Measurements from ENCODE around the gene KCNT1. TPM values are rescaled to one million over a fixed set of nuclear protein-coding genes. Genes with fewer than 3 reads are reported as not detected.

The KCNT1 gene
- total RNA-seq, 1 donor from 2014 or later: not detected

- no peaks in the 10 kb centered on the region for H3K36me3 ChIP-seq
- H3K4me3 ChIP-seq: no peak overlapping the region
- H3K4me1 ChIP-seq: no peaks in the 10 kb centered on the region
- TF ChIP-seq POLR2A (IDR thresholded peaks at IDR 0.05): no peak
- no peaks in the 10 kb centered on the region for H3K9me3 ChIP-seq
- H3K27me3 ChIP-seq: no peaks in the 10 kb centered on the region
- no peak overlapping the region for H3K27ac ChIP-seq
- no peak for DNase-seq (ENCODE audit: extremely low spot score in 2 of 2)
- intact Hi-C loops (cut with DNase I): no loop called here
Measured at GRCh38 chr9:135729480-135729879, 27.5 kb downstream of the KCNT1 start.

- intact Hi-C loops (cut with DNase I): no loop called here
- Histone ChIP-seq H3K27me3 (no peaks in the 10 kb centered on the region), H3K36me3 (no peaks in the 10 kb centered on the region)
Measured at GRCh38 chr9:135731454-135731853, 29.5 kb downstream of the KCNT1 start.

DNA sequence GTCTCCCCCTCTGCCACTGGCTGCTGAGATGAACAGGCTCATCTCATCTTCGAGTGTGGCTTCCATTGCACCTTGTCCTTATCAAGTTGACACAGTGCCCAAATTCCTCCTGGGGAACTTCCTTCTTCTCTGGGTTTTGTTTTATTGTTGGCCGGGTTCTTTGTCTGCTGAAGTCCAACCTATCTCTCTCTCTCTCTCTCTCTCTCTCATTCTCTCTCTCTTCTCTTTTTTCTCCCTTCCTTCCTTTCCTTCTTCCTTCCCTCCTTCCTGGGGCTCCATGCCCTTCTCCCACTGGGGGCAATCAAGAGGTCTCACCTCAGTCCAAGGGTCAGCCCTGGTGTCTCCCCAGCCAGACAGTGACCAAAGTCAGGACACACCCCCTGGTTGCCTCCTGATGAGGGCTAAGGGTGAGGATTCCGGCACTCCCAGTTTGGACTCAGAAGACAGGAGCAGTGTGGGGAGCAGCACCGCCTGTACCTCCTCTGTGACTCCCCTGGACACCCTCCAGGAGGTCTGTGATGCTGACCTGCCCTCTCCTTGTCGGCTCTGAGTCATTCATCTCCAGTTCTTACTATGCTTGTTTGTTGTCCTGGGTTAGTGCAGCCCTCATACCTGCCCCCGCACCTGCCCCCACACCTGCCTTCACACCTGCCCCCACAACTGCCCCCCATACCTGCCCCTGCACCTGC is 30.7 kb downstream of the KCNT1 start:
- H3K4me3 ChIP-seq: no peak overlapping the region
- H3K9me3 ChIP-seq: no peaks in the 10 kb centered on the region
- H3K36me3 ChIP-seq: no peaks in the 10 kb centered on the region
- no peaks in the 10 kb centered on the region for H3K4me1 ChIP-seq
- no peak overlapping the region for H3K27ac ChIP-seq
- DNase-seq (ENCODE audit: extremely low spot score in 2 of 2): no peak
- intact Hi-C loops (cut with DNase I): no loop called here
- TF ChIP-seq POLR2A (IDR thresholded peaks at IDR 0.05): no peak
- no peak for TF ChIP-seq CTCF (IDR thresholded peaks at IDR 0.05)
- no peak for TF ChIP-seq POLR2AphosphoS5 (IDR thresholded peaks at IDR 0.05; ENCODE audit: insufficient read depth in 1 of 2, low read depth in 1 of 2)
- H3K27me3 ChIP-seq: no peaks in the 10 kb centered on the region

More at GRCh38 chr9:135731454-135731853, 29.5 kb downstream of the KCNT1 start:
- Histone ChIP-seq H3K4me1 (no peaks in the 10 kb centered on the region), H3K9me3 (no peaks in the 10 kb centered on the region), H3K4me3 (no peak overlapping the region), H3K27ac (no peak overlapping the region)
- DNase-seq (ENCODE audit: extremely low spot score in 2 of 2): no peak
- TF ChIP-seq CTCF (IDR thresholded peaks at IDR 0.05) (no peak), POLR2A (IDR thresholded peaks at IDR 0.05) (no peak), POLR2AphosphoS5 (IDR thresholded peaks at IDR 0.05; ENCODE audit: insufficient read depth in 1 of 2, low read depth in 1 of 2) (no peak)

DNA sequence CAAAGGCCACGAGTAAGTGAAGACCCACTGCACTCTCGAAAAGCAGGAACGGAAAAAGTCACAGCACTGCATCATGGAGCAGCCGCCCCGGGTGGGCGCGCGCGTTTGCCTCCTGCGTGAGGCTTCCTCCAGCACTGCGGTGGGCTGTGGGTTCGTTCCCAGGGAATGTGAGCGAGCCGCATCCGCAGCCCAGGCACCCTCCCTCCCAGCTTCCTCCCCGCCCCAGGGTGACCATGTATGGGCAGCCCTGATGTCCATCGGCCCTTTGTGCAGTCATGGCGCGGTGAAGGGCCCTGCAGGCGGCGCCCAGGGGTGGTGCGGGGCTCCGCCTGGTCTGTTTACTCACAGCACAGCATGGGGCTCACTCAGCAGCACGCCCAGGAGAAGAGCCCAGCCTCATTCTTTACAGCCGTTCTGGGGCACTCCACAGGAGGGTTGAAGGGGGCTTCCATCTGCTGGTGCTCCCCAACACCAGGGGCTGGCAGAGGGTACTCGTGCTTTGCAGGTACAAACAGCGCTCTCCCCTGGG is 32.7 kb downstream of the KCNT1 start:
- intact Hi-C loops (cut with DNase I): no loop called here
- H3K9me3 ChIP-seq: no peaks in the 10 kb centered on the region
- H3K27me3 ChIP-seq: no peaks in the 10 kb centered on the region
- no peak for TF ChIP-seq POLR2AphosphoS5 (IDR thresholded peaks at IDR 0.05; ENCODE audit: insufficient read depth in 1 of 2, low read depth in 1 of 2)
- H3K36me3 ChIP-seq: no peaks in the 10 kb centered on the region
- H3K4me3 ChIP-seq: no peak overlapping the region
- H3K27ac ChIP-seq: no peak overlapping the region
- H3K4me1 ChIP-seq: no peaks in the 10 kb centered on the region
- DNase-seq (ENCODE audit: extremely low spot score in 2 of 2): no peak

DNA sequence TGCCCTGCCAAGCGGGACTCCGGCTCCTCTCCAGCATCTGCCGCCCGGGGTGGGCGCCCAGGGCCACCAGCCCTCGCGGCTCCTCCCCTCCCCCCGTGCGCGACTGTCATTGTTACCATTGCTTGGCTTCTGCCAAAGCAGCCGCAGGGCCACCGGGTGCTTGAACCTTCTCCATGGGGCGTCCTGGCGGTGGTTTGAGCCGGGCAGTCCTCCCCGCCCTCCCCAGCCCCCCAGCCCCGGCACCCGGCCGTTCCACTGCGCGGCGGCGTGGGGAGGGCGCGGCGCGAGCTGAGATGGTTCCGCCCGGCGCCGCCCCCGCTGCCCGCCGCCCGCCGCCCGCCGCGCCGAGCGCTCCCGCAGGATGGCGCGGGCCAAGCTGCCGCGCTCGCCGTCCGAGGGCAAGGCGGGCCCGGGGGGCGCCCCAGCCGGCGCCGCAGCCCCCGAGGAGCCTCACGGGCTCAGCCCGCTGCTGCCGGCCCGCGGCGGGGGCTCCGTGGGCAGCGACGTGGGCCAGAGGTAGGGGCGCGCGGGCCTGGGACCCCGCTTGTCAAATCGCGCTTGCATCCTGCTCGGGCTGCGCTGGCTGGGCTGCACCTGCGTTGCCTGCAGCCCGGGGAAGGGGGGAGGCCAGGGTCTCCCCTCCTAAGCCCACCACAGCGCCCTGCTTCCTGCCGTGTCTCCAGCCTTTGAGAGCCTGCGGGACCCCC is 34.4 kb downstream of the KCNT1 start:
- no peak overlapping the region for H3K27ac ChIP-seq
- H3K4me3 ChIP-seq: no peak overlapping the region
- no peaks in the 10 kb centered on the region for H3K9me3 ChIP-seq
- H3K36me3 ChIP-seq: no peaks in the 10 kb centered on the region
- no peaks in the 10 kb centered on the region for H3K27me3 ChIP-seq
- no peak for DNase-seq (ENCODE audit: extremely low spot score in 2 of 2)
- intact Hi-C loops (cut with DNase I): no loop called here
- TF ChIP-seq POLR2A (IDR thresholded peaks at IDR 0.05) (no peak), POLR2AphosphoS5 (IDR thresholded peaks at IDR 0.05; ENCODE audit: insufficient read depth in 1 of 2, low read depth in 1 of 2) (no peak), CTCF (IDR thresholded peaks at IDR 0.05) (no peak)
- H3K4me1 ChIP-seq: no peaks in the 10 kb centered on the region

Data from vagina (tissue), 2 donors.